GM23248 (cell line): Measurements from ENCODE around the gene SRSF1.

Experiments
- EZH2 ChIP-seq: fragments of 200-600 bp; sonication (generic); IDR thresholded peaks from 2 replicates; pipeline ENCODE4 v1.6.1; 2018; ENCODE audit warnings: antibody characterized with exemption, mild to moderate bottlenecking; ENCODE audit not compliant: insufficient read depth, poor library complexity, severe bottlenecking
- EZH2phosphoT487 ChIP-seq: fragments of 200-600 bp; sonication (generic); IDR thresholded peaks from 2 replicates; pipeline ENCODE4 v1.6.1; 2018; ENCODE audit warnings: antibody characterized with exemption, moderate library complexity, mild to moderate bottlenecking, low read depth; ENCODE audit not compliant: insufficient read depth

DNA sequence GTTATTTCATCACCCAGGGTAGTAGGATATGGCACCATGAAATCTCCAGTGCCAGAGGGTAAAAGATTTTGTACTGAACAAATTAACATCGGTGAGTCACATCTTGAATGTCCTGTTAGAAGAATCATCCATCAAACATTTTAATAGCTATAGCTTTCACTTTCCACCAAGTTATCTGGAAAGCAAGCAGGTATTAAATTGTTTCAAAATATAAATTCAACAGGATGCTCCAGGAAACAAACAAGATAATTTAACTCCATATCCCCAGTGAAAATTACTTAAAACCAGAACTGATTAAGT lies 21.4 kb downstream of the SRSF1 start:
- no peak for TF ChIP-seq EZH2
- TF ChIP-seq EZH2phosphoT487: no peak
